Activated T-cell treated with anti-CD3 and anti-CD28 coated beads for 24 hours (primary cell): ENCODE data around the gene NAT10.
A peak's percentile ranks its signal among the peaks of the same experiment; 100 is the strongest.

Experiments used
- DNase-seq: peaks from one replicate; pipeline ENCODE4 v3.0.0-alpha.2; 2020; ENCODE audit warnings: low read depth

The NAT10 gene

GRCh38 chr11:34149786-34150185, 44.4 kb downstream of the NAT10 start:
- DNase-seq: no peak

- DNase-seq: no peak
Observed at GRCh38 chr11:34150494-34151151, 45.2 kb downstream of the NAT10 start.

GRCh38 chr11:34151166-34151565, 45.7 kb downstream of the NAT10 start:
- no peak for DNase-seq

GRCh38 chr11:34151916-34152845, 46.8 kb downstream of the NAT10 start:
- DNase-seq: no peak

- DNase-seq: no peak
Observed at GRCh38 chr11:34154059-34154875, 48.8 kb downstream of the NAT10 start.

- DNase-seq: no peak
Observed at GRCh38 chr11:34155057-34155756, 49.8 kb downstream of the NAT10 start.

- DNase-seq: no peak
Observed at GRCh38 chr11:34155757-34156062, 50.3 kb downstream of the NAT10 start.

GRCh38 chr11:34157163-34157562, 51.7 kb downstream of the NAT10 start:
- DNase-seq: no peak

GRCh38 chr11:34158661-34159060, 53.2 kb downstream of the NAT10 start:
- peak; percentile 24 for DNase-seq

- DNase-seq: no peak
Observed at GRCh38 chr11:34160049-34160721, 54.8 kb downstream of the NAT10 start.

GRCh38 chr11:34160791-34161190, 55.4 kb downstream of the NAT10 start:
- DNase-seq: no peak

GRCh38 chr11:34161361-34161760, 55.9 kb downstream of the NAT10 start:
- DNase-seq: no peak

- DNase-seq: peak; percentile 16
Observed at GRCh38 chr11:34161812-34162492, 56.5 kb downstream of the NAT10 start.

- DNase-seq: no peak
Observed at GRCh38 chr11:34162493-34162820, 57.0 kb downstream of the NAT10 start.

- DNase-seq: no peak
Observed at GRCh38 chr11:34162856-34163255, 57.4 kb downstream of the NAT10 start.

- no peak for DNase-seq
Observed at GRCh38 chr11:34165121-34165520, 59.7 kb downstream of the NAT10 start.

GRCh38 chr11:34165786-34166555, 60.5 kb downstream of the NAT10 start:
- no peak for DNase-seq

GRCh38 chr11:34166806-34167740, 61.6 kb downstream of the NAT10 start:
- no peak for DNase-seq

GRCh38 chr11:34167961-34168360, 62.5 kb downstream of the NAT10 start:
- DNase-seq: no peak
